ENCODE data around the gene NSMF.

DNA sequence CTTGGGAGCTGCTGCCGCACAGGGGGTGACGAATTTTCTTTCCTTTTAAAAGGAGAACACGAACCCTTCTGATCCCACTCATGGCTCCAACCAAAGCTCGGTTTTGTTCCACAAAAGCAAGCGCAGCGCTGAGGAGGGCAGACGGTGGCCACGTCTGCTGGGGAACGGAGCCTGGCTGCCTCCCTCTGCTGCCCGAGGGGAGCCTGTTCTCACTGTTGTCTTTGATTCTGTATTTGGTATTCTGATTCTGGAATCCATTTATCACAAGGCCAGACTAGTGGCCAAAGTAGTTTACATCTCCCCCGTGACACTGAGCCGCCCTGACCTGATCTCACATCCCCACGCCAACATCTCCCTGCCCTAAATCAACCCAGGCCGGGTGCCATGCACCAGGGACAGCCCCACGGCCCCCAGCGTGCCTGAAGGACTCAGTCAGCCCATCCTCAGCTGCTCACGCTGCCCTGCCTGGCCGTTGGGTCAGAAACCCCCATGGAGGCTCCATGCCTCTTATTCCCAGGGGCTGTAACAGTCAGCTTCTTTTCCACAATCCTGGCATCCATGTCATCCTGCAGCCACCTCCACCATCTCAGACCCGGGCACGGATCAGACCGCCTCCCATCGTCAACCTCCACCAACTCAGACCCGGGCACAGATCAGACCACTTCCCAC, 6.7 kb upstream of the NSMF start:
- no peak for TF ChIP-seq EZH2phosphoT487 (IDR thresholded peaks at IDR 0.05; ENCODE audit: borderline replicate concordance)
- TF ChIP-seq, protein P1, sequence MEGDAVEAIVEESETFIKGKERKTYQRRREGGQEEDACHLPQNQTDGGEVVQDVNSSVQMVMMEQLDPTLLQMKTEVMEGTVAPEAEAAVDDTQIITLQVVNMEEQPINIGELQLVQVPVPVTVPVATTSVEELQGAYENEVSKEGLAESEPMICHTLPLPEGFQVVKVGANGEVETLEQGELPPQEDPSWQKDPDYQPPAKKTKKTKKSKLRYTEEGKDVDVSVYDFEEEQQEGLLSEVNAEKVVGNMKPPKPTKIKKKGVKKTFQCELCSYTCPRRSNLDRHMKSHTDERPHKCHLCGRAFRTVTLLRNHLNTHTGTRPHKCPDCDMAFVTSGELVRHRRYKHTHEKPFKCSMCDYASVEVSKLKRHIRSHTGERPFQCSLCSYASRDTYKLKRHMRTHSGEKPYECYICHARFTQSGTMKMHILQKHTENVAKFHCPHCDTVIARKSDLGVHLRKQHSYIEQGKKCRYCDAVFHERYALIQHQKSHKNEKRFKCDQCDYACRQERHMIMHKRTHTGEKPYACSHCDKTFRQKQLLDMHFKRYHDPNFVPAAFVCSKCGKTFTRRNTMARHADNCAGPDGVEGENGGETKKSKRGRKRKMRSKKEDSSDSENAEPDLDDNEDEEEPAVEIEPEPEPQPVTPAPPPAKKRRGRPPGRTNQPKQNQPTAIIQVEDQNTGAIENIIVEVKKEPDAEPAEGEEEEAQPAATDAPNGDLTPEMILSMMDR (conservative IDR thresholded peaks at IDR 0.05; ENCODE audit: low read length), result no peak
